Parathyroid adenoma (tissue), 2 donors: ENCODE results near the gene DIP2C.

Experiments
- H2AFZ ChIP-seq: fragments of 300-600 bp; sonication (generic); one replicate; pipeline ENCODE4 v1.7.0; 2017; ENCODE audit warnings: antibody characterized with exemption, mild to moderate bottlenecking
- H3K27ac ChIP-seq: fragments of 300-600 bp; sonication (generic); one replicate; pipeline ENCODE4 v1.7.0; 2017
- H3K27me3 ChIP-seq: fragments of 300-600 bp; sonication (generic); one replicate; pipeline ENCODE4 v1.7.0; 2017; ENCODE audit warnings: low read length; ENCODE audit not compliant: control insufficient read depth, insufficient read depth
- H3K36me3 ChIP-seq: fragments of 300-600 bp; sonication (generic); one replicate; pipeline ENCODE4 v1.7.0; 2017; ENCODE audit warnings: low read length; ENCODE audit not compliant: control insufficient read depth, insufficient read depth
- H3K4me1 ChIP-seq: fragments of 300-600 bp; sonication (generic); one replicate; pipeline ENCODE4 v1.7.0; 2017; ENCODE audit warnings: control low read depth
- H3K4me2 ChIP-seq: fragments of 300-600 bp; sonication (generic); one replicate; pipeline ENCODE4 v1.7.0; 2017; ENCODE audit warnings: low read length
- H3K4me3 ChIP-seq: fragments of 300-600 bp; sonication (generic); one replicate; pipeline ENCODE4 v1.7.0; 2017; ENCODE audit warnings: low read depth, low read length
- H3K79me2 ChIP-seq: fragments of 300-600 bp; sonication (generic); one replicate; pipeline ENCODE4 v1.7.0; 2017; ENCODE audit warnings: control low read depth
- H3K9ac ChIP-seq: fragments of 300-600 bp; sonication (generic); one replicate; pipeline ENCODE4 v1.7.0; 2017; ENCODE audit warnings: mild to moderate bottlenecking
- H3K9me3 ChIP-seq: fragments of 300-600 bp; sonication (generic); one replicate; pipeline ENCODE4 v1.7.0; 2017; ENCODE audit warnings: low read length; ENCODE audit not compliant: control insufficient read depth
- TF ChIP-seq, protein P1 (sequence below): fragments of 300-600 bp; sonication (generic); IDR thresholded peaks from one replicate; pipeline ENCODE4 v1.7.0; 2017; ENCODE audit warnings: antibody characterized with exemption, mild to moderate bottlenecking
- donor health status: primary hyperparathyroidism.

The DIP2C gene

DNA sequence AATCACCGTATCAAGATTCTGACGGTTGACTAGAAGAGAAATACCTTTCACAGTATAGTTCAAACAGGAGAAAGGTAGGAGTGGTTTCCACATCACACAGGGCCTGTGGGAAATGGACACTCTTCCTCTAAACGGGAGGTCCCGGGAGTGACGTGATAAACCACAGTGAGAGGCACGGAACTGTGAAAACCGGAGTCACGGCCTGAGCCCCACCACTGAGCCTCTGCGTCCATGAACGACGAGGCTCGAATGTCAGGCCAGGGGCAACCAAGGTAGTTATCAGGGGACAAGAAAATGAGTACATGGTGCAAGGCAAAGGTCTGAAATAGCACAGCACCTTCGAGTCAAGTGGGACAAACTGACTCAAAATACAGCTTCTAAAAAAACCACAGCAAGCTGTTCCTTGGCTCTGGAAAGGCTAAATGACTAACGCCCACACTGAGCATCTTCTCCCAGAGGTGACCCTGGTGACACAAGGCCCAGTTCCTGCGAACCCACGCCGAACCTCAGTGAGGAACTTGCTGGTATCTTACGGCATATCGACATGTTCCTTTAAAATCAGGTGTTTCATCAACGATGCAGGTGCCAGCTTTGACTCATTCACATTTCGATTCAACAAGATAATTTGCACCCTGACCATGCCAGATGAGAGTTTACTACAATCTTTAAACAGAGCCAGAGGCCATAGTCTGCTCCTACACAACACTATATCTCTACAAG is 99.3 kb downstream of the DIP2C start:
- H3K36me3 ChIP-seq: no peaks in the 10 kb centered on the region
- H3K4me2 ChIP-seq: no peak overlapping the region
- no peak overlapping the region for H3K4me3 ChIP-seq
- H3K9ac ChIP-seq: no peak overlapping the region
- H2AFZ ChIP-seq: no peak overlapping the region
- no peaks in the 10 kb centered on the region for H3K9me3 ChIP-seq
- TF ChIP-seq, protein P1, sequence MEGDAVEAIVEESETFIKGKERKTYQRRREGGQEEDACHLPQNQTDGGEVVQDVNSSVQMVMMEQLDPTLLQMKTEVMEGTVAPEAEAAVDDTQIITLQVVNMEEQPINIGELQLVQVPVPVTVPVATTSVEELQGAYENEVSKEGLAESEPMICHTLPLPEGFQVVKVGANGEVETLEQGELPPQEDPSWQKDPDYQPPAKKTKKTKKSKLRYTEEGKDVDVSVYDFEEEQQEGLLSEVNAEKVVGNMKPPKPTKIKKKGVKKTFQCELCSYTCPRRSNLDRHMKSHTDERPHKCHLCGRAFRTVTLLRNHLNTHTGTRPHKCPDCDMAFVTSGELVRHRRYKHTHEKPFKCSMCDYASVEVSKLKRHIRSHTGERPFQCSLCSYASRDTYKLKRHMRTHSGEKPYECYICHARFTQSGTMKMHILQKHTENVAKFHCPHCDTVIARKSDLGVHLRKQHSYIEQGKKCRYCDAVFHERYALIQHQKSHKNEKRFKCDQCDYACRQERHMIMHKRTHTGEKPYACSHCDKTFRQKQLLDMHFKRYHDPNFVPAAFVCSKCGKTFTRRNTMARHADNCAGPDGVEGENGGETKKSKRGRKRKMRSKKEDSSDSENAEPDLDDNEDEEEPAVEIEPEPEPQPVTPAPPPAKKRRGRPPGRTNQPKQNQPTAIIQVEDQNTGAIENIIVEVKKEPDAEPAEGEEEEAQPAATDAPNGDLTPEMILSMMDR: no peak
- no peaks in the 10 kb centered on the region for H3K27me3 ChIP-seq
- peaks cover 23% of the 10 kb centered on the region for H3K79me2 ChIP-seq
- H3K27ac ChIP-seq: no peak overlapping the region
- H3K4me1 ChIP-seq: peaks cover 11% of the 10 kb centered on the region

DNA sequence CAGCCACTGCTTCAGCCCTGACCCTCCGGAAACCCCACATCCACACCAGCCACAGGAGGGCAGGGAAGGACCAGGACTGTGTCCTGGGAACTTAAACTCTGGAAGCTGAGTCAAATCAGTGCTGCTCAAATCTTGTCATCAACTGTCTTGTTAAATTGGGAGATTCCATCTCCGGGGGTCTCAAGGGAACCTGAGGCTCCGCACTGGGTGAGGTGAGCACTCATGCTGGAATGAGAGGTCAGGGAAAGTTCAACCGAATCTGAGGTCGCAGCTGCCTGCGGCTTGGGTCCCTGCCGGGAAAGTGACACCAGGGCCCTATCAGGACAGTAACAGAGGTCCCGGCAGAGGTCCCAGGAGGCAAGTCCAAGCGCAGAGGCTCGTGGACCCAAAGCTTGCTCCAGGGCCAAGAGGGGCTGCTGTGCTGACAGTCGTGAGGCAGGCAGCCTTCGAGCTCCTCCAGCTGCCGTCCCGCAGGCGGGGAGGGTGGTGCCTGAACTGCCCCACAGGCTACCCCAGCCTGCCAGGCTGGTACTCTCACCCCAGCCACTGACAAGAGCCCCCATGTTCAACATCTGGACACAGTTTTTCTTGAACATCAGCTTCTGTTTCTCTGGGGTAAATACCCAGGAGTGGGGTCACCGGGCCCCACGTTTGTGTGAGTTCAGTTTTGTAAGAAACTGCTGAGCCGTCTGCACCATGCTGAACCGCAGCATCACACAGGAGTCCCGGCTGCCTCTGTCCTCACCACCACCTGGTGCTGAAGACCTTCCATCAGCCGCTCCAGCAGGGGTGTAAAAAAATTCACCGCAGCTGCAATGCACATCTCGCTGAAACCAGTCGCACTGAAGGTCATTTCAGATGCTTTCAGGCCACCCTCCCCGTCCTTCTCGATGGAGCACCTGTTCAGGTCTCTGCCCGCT is 101.0 kb downstream of the DIP2C start:
- no peaks in the 10 kb centered on the region for H3K36me3 ChIP-seq
- H3K4me3 ChIP-seq: no peak overlapping the region
- no peak overlapping the region for H2AFZ ChIP-seq
- H3K27ac ChIP-seq: no peak overlapping the region
- peaks cover 18% of the 10 kb centered on the region for H3K79me2 ChIP-seq
- H3K9ac ChIP-seq: no peak overlapping the region
- peaks cover 11% of the 10 kb centered on the region for H3K4me1 ChIP-seq
- TF ChIP-seq, protein P1: peak; percentile 19
- H3K27me3 ChIP-seq: no peaks in the 10 kb centered on the region
- no peak overlapping the region for H3K4me2 ChIP-seq
- H3K9me3 ChIP-seq: no peaks in the 10 kb centered on the region

DNA sequence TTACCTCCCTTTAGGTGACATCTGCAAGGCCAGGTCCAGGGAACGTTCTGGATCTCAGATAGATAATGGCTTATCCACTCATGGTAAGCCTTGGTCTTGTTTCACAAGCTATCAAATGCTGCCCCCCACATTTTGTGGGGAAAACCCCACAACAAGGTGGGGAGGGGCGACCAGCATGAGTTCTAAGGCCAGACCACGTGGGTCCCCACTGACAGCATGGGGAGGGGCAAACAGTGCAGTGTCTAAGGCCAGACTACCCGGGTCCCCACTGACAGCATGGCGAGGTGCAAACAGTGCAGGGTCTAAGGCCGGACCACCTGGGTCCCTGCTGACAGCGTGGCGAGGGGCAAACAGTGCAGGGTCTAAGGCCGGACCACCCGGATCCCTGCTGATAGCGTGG is 102.8 kb downstream of the DIP2C start:
- Histone ChIP-seq H3K4me2 (no peak overlapping the region), H3K9ac (no peak overlapping the region), H3K79me2 (peaks cover 29% of the 10 kb centered on the region), H3K27ac (no peak overlapping the region), H3K9me3 (no peaks in the 10 kb centered on the region), H3K4me3 (no peak overlapping the region), H3K36me3 (no peaks in the 10 kb centered on the region), H3K4me1 (peaks cover 13% of the 10 kb centered on the region), H2AFZ (no peak overlapping the region), H3K27me3 (no peaks in the 10 kb centered on the region)
- TF ChIP-seq, protein P1: no peak

DNA sequence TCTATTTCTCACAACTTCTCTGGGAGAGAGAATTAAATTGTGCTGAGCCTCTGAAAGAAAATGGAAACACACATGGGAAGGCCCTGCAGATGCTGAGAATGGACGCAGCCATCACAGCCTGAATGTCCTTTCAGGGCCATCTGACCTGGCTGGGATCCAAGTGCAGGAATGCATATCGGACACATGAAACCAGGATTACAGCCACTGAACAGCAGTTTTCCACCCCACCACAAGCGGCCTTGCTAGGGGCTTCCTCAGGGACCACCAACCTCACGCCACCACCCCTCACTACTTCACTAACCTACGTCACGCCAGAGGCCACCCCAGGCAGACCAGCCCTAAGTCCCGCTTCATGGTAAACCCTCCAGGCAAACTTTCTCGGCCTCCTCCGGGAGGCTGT is 103.3 kb downstream of the DIP2C start:
- no peak overlapping the region for H2AFZ ChIP-seq
- no peak overlapping the region for H3K9ac ChIP-seq
- H3K9me3 ChIP-seq: no peaks in the 10 kb centered on the region
- TF ChIP-seq, protein P1: no peak
- H3K27me3 ChIP-seq: no peaks in the 10 kb centered on the region
- peak overlapping the region; percentile 12 for H3K27ac ChIP-seq
- peaks cover 15% of the 10 kb centered on the region for H3K4me1 ChIP-seq
- no peaks in the 10 kb centered on the region for H3K36me3 ChIP-seq
- peaks cover 29% of the 10 kb centered on the region for H3K79me2 ChIP-seq
- H3K4me3 ChIP-seq: no peak overlapping the region
- peak overlapping the region; percentile 28 for H3K4me2 ChIP-seq
